ENCODE measurements around the gene ZBTB46. TPM values are rescaled to one million over a fixed set of nuclear protein-coding genes. Genes with fewer than 3 reads are reported as not detected.

Gene ZBTB46
- total and polyA plus RNA-seq, 10 of the 15 experiments (the other 5 are each of a cell fraction or from before 2014, with no cell fraction given): 0.15 to 0.92 (median 0.34) TPM

GRCh38 chr20:63861981-63862901 lies 31.2 kb upstream of the ZBTB46 start:
- H3K27me3 ChIP-seq (replicated peaks in 1 of 2; ENCODE audit: control insufficient read depth in 2 of 2, insufficient read depth in 2 of 2, low read length in 1 of 2): no peaks in the 10 kb centered on the region
- in situ Hi-C loops (cut with MboI): no loop called here
- 98% methylated on average over 93 of the region's 95 CpGs for WGBS (ENCODE audit: insufficient coverage, insufficient replicate concordance, low lambda C conversion rate, missing lambda C conversion rate)

GRCh38 chr20:63861365-63861934 lies 30.4 kb upstream of the ZBTB46 start, which contains the start of gene ABHD16B:
TSS of gene ABHD16B (plus strand) at chr20:63861498. CDS start at chr20:63861541, 43 bp downstream.
- no peak within 1 kb of the TSS for H3K27ac ChIP-seq (ENCODE audit: control insufficient read depth, insufficient read depth)
- SMC1A ChIA-PET (ENCODE audit: uncharacterized antibody, unreplicated experiment): no interaction called here
- DNase-seq (ENCODE audit: low read depth, low spot score) (no peak), FAIRE-seq (no peak), ATAC-seq (no peak)
- CTCF ChIA-PET: no interaction called here
- H3K4me1 ChIP-seq (ENCODE audit: control insufficient read depth, insufficient read depth, low read length): peaks cover 25% of the 10 kb centered on the region
- RAD21 ChIA-PET (ENCODE audit: unreplicated experiment): no interaction called here
- H3K79me2 ChIP-seq (ENCODE audit: control insufficient read depth, insufficient read depth, low read length): peaks cover 27% of the 10 kb centered on the region
- BruUV-seq (replicated peaks): no TSS peak
- no peaks in the 10 kb centered on the region for H4K20me1 ChIP-seq (ENCODE audit: control insufficient read depth, insufficient read depth)
- no peaks in the 10 kb centered on the region for H3K27me3 ChIP-seq (replicated peaks in 1 of 2; ENCODE audit: control insufficient read depth in 2 of 2, insufficient read depth in 2 of 2, low read length in 1 of 2)
- H3K36me3 ChIP-seq (ENCODE audit: control insufficient read depth in 2 of 2, insufficient read depth in 2 of 2, low read length in 1 of 2): peaks cover 0 to 4% of the 10 kb centered on the region in 2 experiments; a peak in 3 of 4 replicates
- H3K4me3 ChIP-seq: no peak within 1 kb of the TSS
- POLR2A ChIA-PET: no interaction called here
- in situ Hi-C loops (cut with MboI): no loop called here
- 97% methylated on average over 44 of the region's 59 CpGs for WGBS (ENCODE audit: insufficient coverage, insufficient replicate concordance, low lambda C conversion rate, missing lambda C conversion rate)
- H3K4me2 ChIP-seq (ENCODE audit: control insufficient read depth, insufficient read depth): no peak within 1 kb of the TSS
- intact Hi-C loops (cut with micrococcal nuclease; ENCODE audit: unreplicated experiment): loop anchor here (10.0 kb wide), 1 partner anchor 193 kb away; no protein-coding TSS in a partner anchor
- no peaks in the 10 kb centered on the region for H3K9me3 ChIP-seq (replicated peaks; ENCODE audit: control insufficient read depth, insufficient read depth, low read length)
- no peak within 1 kb of the TSS for H2AFZ ChIP-seq (ENCODE audit: control insufficient read depth, low read depth, low read length)
- no peak within 1 kb of the TSS for H3K9ac ChIP-seq (ENCODE audit: control insufficient read depth, insufficient read depth, low read length)
- TF ChIP-seq SKIL (IDR thresholded peaks at IDR 0.05; ENCODE audit: low read depth, poor library complexity, severe bottlenecking): no peak
- TF ChIP-seq BRCA1 (IDR thresholded peaks at IDR 0.05; ENCODE audit: low read depth, low read length): no peak
- no peak for TF ChIP-seq IKZF1 (conservative IDR thresholded peaks at IDR 0.05)
- TF ChIP-seq MYC (IDR thresholded peaks at IDR 0.05; ENCODE audit: insufficient read depth, insufficient read length, insufficient replicate concordance, low read length, severe bottlenecking): no peak
- no peak for TF ChIP-seq ZBED1 (IDR thresholded peaks at IDR 0.05; ENCODE audit: borderline replicate concordance)
- no peak for TF ChIP-seq NFIC (IDR thresholded peaks at IDR 0.05; ENCODE audit: low read depth, low read length)
- no peak for TF ChIP-seq ZBTB11 (CRISPR knock-in tag; IDR thresholded peaks at IDR 0.05)

More at GRCh38 chr20:63861981-63862901, 31.2 kb upstream of the ZBTB46 start:
- ChIA-PET SMC1A (ENCODE audit: uncharacterized antibody, unreplicated experiment) (interaction anchor here (3.5 kb wide), 1 partner anchor 77 kb away, joined by 19 read pairs; no protein-coding TSS in a partner anchor), CTCF (interaction anchor here (1.0 to 4.4 kb wide), 3 partner anchors 76 to 325 kb away, joined by 3 to 38 read pairs (median 26); partner anchors contain the start of genes ARFRP1 and ZGPAT), RAD21 (ENCODE audit: unreplicated experiment) (interaction anchor here (0.9 to 3.1 kb wide), 4 partner anchors 11 to 118 kb away, joined by 3 to 18 read pairs (median 4); partner anchors contain the start of gene PRPF6), POLR2A (interaction anchor here (0.5 to 1.2 kb wide), 2 partner anchors 119 to 324 kb away, joined by 3 read pairs; no protein-coding TSS in a partner anchor)
- Histone ChIP-seq H2AFZ (ENCODE audit: control insufficient read depth, low read depth, low read length) (no peak overlapping the region), H3K27ac (ENCODE audit: control insufficient read depth, insufficient read depth) (no peak overlapping the region), H3K9me3 (replicated peaks; ENCODE audit: control insufficient read depth, insufficient read depth, low read length) (no peaks in the 10 kb centered on the region), H3K9ac (ENCODE audit: control insufficient read depth, insufficient read depth, low read length) (no peak overlapping the region), H3K79me2 (ENCODE audit: control insufficient read depth, insufficient read depth, low read length) (peaks cover 33% of the 10 kb centered on the region), H3K4me3 (no peak overlapping the region), H4K20me1 (ENCODE audit: control insufficient read depth, insufficient read depth) (no peaks in the 10 kb centered on the region), H3K4me2 (ENCODE audit: control insufficient read depth, insufficient read depth) (no peak overlapping the region), H3K36me3 (ENCODE audit: control insufficient read depth in 2 of 2, insufficient read depth in 2 of 2, low read length in 1 of 2) (peaks cover 0 to 4% of the 10 kb centered on the region in 2 experiments; a peak in 3 of 4 replicates), H3K4me1 (ENCODE audit: control insufficient read depth, insufficient read depth, low read length) (peaks cover 25% of the 10 kb centered on the region)
- FAIRE-seq (no peak), DNase-seq (ENCODE audit: low read depth, low spot score) (no peak), ATAC-seq (no peak)
- intact Hi-C loops (cut with micrococcal nuclease; ENCODE audit: unreplicated experiment): loop anchor here (10.0 kb wide), 1 partner anchor 193 kb away; no protein-coding TSS in a partner anchor
- BruUV-seq (replicated peaks): no TSS peak
- 0 out of 2 replicates have a peak, but pooled peaks have one; percentile 33 for TF ChIP-seq GATAD2B (conservative IDR thresholded peaks at IDR 0.05; ENCODE audit: low read depth)
- no peak for TF ChIP-seq POLR2AphosphoS2 (IDR thresholded peaks at IDR 0.05; ENCODE audit: low read depth, low read length)

All from GM12878 (cell line).